Measurements from ENCODE around the gene ITPR3.

The ITPR3 gene

DNA sequence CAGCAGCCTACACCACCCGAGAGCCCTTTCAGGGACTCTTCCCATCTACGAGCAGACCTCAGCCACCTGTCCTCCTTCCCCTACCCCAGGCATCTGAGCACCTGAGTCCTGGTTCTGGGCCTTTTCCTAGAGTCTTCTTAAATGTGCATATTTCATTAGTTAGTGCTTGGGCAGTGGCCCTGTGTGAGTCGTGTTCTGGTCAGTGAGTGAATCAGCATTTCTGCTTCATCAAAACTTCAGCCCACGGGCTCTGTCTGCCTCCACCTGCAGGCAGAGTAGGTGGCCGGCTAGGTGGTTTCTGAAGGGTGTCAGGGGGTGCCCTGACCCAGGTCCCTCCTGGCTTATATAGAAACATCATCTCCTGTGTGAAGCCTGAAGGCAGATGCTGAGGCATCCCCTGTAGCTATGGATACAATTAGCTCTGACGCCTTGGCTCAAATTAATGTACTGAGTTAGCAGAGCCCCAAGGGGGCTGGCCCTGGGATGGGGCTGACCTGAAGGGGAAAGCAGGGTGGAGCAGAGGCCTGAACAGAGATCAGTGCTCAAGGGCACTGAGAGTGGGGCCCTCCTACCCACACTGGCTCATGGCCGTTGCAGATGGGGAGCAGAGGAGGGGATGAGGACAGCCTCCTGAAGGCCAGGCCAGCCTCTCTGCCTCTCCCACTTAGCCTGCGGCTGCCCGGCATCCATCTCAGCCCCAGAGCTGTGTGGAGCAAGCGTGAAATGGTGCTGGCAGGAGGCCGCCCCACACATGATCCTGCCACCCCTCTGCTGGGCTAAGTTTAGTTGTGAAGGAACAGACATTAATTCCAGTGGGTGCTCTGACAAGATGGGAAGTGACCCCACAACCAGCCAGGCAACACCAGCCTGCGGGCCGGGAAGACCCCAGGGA, 111.9 kb downstream of the ITPR3 start:
- Histone ChIP-seq H3K4me2 (no peak overlapping the region), H4K20me1 (no peaks in the 10 kb centered on the region), H3K4me1 (peaks cover 35% of the 10 kb centered on the region), H3K9ac (no peak overlapping the region), H3K27ac (no peak overlapping the region), H3K27me3 (no peaks in the 10 kb centered on the region), H3K36me3 (no peaks in the 10 kb centered on the region), H3K9me3 (no peaks in the 10 kb centered on the region), H3K4me3 (no peak overlapping the region)
- TF ChIP-seq Cebpa-rat (IDR thresholded peaks at IDR 0.05): no peak

DNA sequence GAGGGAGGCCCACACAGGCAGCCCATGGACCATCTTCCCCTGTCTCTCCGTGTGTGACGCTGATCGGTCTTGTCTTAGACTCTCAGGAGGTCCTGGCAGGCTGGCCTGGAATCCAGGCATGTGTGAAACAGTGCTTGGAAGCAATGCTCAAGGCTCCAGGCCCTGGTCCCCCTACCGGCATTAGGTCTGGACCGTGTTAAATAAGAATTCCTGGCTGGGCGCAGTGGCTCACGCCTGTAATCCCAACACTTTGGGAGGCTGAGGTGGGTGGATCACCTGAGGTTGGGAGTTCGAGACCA, 112.5 kb downstream of the ITPR3 start:
- Histone ChIP-seq H4K20me1 (no peaks in the 10 kb centered on the region), H3K4me2 (no peak overlapping the region), H3K4me1 (peaks cover 29% of the 10 kb centered on the region), H3K36me3 (no peaks in the 10 kb centered on the region), H3K27ac (no peak overlapping the region), H3K4me3 (no peak overlapping the region), H3K9me3 (no peaks in the 10 kb centered on the region), H3K27me3 (no peaks in the 10 kb centered on the region), H3K9ac (no peak overlapping the region)
- no peak for TF ChIP-seq Cebpa-rat (IDR thresholded peaks at IDR 0.05)

DNA sequence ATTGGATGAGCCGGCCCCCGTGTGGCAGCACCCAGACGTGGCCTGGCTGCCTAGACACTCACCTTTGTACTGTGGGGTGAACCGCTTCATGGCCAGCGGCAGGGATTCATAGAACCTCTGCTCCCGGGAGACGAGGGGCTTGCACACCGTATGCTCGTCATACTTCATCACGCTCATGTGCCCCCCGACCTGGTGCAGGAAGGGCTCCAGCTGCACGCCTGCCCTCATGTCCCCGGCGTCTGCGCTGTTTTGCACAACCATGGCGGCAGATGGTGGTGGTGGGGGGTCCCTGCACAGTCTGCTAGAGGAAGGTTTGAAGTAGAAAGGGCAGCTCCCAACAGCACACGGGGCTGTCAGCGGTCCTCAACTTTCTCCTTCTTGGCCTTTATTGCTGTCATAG, 114.1 kb downstream of the ITPR3 start:
- no peaks in the 10 kb centered on the region for H3K27me3 ChIP-seq
- H3K36me3 ChIP-seq: no peaks in the 10 kb centered on the region
- peak overlapping the region; percentile 24 for H3K4me2 ChIP-seq
- H3K4me1 ChIP-seq: peaks cover 22% of the 10 kb centered on the region
- no peak overlapping the region for H3K27ac ChIP-seq
- no peaks in the 10 kb centered on the region for H4K20me1 ChIP-seq
- H3K9me3 ChIP-seq: no peaks in the 10 kb centered on the region
- no peak for TF ChIP-seq Cebpa-rat (IDR thresholded peaks at IDR 0.05)
- no peak overlapping the region for H3K9ac ChIP-seq
- no peak overlapping the region for H3K4me3 ChIP-seq

DNA sequence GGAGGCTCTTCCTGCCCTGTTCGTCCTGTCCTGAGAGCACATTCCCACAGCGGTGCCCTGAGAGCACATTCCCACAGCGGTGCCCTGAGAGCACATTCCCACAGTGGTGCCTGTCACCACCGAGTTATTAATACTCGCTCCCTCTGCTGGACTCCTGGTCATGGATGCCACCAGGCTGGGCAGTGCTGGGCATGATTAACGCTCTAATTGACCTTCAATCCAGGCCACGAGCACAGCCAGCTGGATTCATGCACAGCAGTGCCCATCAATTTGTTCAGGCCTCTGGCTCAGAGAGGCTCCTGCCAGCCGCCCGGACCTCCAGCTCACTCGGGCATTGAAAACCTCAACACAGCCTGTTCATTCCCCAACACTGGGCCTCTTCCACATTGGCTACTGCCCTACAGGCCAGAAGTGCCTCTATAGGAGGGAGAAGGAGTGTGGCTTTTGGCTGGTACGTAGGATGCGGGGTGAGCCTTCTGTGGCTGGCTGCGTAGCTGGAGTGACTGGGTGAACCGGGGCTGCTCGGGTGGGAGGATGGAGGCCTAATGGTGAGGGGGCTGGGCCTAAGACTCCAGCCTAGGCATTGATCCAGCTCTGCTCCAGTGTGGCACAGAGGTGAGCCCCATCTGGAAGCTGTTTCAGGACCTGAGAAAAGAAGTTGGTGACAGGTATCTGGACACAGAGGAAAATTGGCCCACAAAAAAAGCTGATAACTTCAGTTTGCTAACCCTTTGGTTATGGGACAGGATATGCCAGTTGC, 116.3 kb downstream of the ITPR3 start:
- no peaks in the 10 kb centered on the region for H4K20me1 ChIP-seq
- H3K27ac ChIP-seq: no peak overlapping the region
- peaks cover 14% of the 10 kb centered on the region for H3K4me1 ChIP-seq
- H3K36me3 ChIP-seq: no peaks in the 10 kb centered on the region
- no peak for TF ChIP-seq Cebpa-rat (IDR thresholded peaks at IDR 0.05)
- H3K9ac ChIP-seq: no peak overlapping the region
- no peaks in the 10 kb centered on the region for H3K27me3 ChIP-seq
- H3K4me2 ChIP-seq: no peak overlapping the region
- H3K9me3 ChIP-seq: no peaks in the 10 kb centered on the region
- H3K4me3 ChIP-seq: no peak overlapping the region

DNA sequence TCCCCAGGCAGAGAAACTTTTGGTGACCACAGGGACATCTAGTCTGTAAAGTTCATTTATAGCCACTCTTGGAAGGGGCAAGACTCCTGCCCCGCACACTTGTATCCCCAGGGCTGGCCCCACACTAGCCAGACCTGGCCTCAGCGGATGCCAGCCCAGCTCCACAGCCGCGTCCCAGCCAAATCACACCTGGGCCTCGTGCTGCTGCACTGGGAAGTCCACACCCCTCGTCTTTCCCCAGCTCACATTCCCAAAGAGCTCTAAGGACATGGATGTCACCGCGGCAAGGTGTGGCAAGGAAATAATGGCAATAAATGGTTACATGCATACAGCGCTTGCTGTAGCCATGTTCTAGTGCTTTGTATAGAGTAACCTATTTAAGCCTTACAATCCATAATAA, 117.0 kb downstream of the ITPR3 start:
- no peak overlapping the region for H3K4me3 ChIP-seq
- H3K4me1 ChIP-seq: peaks cover 14% of the 10 kb centered on the region
- H3K9me3 ChIP-seq: no peaks in the 10 kb centered on the region
- no peak for TF ChIP-seq Cebpa-rat (IDR thresholded peaks at IDR 0.05)
- H3K9ac ChIP-seq: no peak overlapping the region
- H3K4me2 ChIP-seq: no peak overlapping the region
- no peak overlapping the region for H3K27ac ChIP-seq
- H3K27me3 ChIP-seq: no peaks in the 10 kb centered on the region
- H3K36me3 ChIP-seq: no peaks in the 10 kb centered on the region
- H4K20me1 ChIP-seq: no peaks in the 10 kb centered on the region

DNA sequence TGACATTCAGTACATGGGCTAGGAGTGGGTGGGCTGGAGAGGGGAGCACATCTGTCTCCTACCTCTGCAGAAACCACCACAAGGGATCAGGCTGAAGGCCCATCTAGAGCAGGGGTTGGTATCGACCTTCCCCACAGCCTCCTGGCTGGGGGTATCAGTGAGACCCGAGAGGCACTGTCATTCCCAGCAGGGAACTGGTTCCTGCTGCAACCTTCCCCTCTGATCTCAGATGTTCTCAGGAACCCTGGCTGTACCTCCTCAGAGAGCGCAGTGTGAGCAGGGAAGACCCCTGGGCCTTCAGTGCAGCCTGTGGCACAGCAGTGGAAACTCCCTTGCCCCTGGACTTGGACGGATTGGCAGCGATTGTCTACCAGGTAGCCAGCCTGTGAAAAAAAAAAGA, 117.8 kb downstream of the ITPR3 start:
- no peak overlapping the region for H3K4me2 ChIP-seq
- no peak overlapping the region for H3K4me3 ChIP-seq
- no peak for TF ChIP-seq Cebpa-rat (IDR thresholded peaks at IDR 0.05)
- no peaks in the 10 kb centered on the region for H4K20me1 ChIP-seq
- no peak overlapping the region for H3K27ac ChIP-seq
- H3K4me1 ChIP-seq: peaks cover 14% of the 10 kb centered on the region
- H3K9me3 ChIP-seq: no peaks in the 10 kb centered on the region
- no peaks in the 10 kb centered on the region for H3K36me3 ChIP-seq
- H3K9ac ChIP-seq: no peak overlapping the region
- no peaks in the 10 kb centered on the region for H3K27me3 ChIP-seq

DNA sequence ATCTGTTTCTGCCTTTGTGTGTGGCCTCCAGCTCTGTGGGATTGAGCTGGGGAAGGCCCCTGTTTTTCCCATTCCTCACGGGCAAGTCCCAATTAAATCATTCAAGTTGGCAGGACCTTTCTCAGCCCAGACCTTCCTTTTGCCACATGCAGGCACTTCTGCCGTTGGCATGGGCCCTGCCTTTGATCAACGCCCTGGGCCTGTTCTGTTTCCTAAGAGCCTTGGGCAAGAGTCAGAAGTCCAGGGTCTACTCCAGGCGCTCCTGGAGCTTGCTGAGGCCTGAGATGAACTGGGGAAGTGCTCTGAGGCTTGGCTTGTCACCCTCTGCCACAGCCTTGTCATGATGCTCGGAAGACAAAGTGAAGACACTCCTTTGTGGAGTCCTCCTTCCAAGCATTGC, 118.4 kb downstream of the ITPR3 start:
- Histone ChIP-seq H3K4me2 (no peak overlapping the region), H3K9me3 (no peaks in the 10 kb centered on the region), H3K36me3 (no peaks in the 10 kb centered on the region), H3K4me1 (peaks cover 12% of the 10 kb centered on the region), H4K20me1 (no peaks in the 10 kb centered on the region), H3K27me3 (no peaks in the 10 kb centered on the region), H3K27ac (no peak overlapping the region), H3K9ac (no peak overlapping the region), H3K4me3 (no peak overlapping the region)
- TF ChIP-seq Cebpa-rat (IDR thresholded peaks at IDR 0.05): no peak

DNA sequence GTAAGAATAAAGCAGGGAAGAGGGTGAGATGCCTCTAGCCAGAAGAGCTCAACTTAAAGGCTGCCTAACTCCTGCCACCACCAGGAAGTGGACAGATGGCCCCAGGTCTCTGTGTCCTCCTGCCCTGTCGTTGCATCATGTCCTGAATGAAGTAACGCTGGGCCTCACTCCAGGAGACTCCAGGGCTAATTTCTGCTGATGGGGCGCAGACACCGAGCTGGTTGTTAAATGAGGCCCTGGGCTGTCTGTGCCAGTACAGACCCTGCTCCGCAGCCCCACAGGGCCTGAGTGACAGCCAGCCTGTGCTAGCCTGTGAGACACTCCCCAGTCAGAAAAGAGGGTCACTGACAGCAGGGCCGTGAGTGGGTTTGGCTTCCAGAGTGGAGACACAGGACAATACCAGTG, 119.1 kb downstream of the ITPR3 start:
- Histone ChIP-seq H3K4me2 (no peak overlapping the region), H3K9me3 (no peaks in the 10 kb centered on the region), H3K36me3 (no peaks in the 10 kb centered on the region), H3K4me1 (peaks cover 9% of the 10 kb centered on the region), H3K27ac (no peak overlapping the region), H3K27me3 (no peaks in the 10 kb centered on the region), H3K9ac (no peak overlapping the region), H4K20me1 (no peaks in the 10 kb centered on the region), H3K4me3 (no peak overlapping the region)
- TF ChIP-seq Cebpa-rat (IDR thresholded peaks at IDR 0.05): no peak

DNA sequence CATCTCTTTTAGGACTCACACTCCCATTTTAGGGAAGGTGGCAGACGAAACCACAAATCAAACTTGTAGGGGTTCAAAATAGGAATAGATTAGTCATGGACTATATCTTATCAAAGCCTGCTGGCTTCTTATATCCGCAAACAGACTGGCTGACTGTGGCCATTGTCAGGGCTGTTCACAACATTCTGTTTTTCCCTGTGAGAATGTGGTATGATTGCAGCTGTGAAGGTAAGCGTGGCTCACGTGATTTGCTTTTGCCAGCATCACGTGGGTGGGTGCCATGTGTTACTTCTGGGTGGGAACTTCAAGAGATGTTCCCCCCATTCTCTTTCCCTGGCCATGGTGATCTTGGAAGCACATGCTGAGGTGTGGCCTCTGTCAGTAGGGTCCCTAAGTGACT, 119.7 kb downstream of the ITPR3 start:
- Histone ChIP-seq H3K9ac (no peak overlapping the region), H3K4me2 (no peak overlapping the region), H3K4me3 (no peak overlapping the region), H4K20me1 (no peaks in the 10 kb centered on the region), H3K27ac (no peak overlapping the region), H3K36me3 (no peaks in the 10 kb centered on the region), H3K27me3 (no peaks in the 10 kb centered on the region), H3K9me3 (no peaks in the 10 kb centered on the region), H3K4me1 (peaks cover 8% of the 10 kb centered on the region)
- no peak for TF ChIP-seq Cebpa-rat (IDR thresholded peaks at IDR 0.05)

DNA sequence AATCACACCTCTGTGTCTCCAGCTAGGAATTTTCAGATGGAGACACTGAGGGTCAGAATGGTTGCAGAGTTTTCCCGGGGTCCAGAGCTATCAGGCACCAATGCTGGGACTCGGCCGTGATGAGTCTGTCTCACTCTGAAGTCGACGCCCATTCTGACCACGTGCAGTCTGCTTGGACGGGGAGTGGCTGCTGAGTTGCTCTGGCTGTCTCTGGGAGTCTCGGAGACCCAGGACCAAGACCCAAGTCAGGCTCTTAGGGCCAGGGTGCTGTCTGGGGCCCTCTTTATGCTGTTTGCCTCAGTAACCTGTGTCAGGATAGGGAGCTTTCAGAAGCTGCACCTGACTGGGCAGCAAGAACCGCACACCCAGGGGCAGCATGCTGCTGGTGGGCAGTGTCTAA, 121.0 kb downstream of the ITPR3 start:
- Histone ChIP-seq H3K27ac (no peak overlapping the region), H3K27me3 (no peaks in the 10 kb centered on the region), H3K9ac (no peak overlapping the region), H3K4me1 (peaks cover 17% of the 10 kb centered on the region), H3K4me3 (no peak overlapping the region), H3K36me3 (no peaks in the 10 kb centered on the region), H3K4me2 (no peak overlapping the region), H4K20me1 (no peaks in the 10 kb centered on the region), H3K9me3 (no peaks in the 10 kb centered on the region)
- no peak for TF ChIP-seq Cebpa-rat (IDR thresholded peaks at IDR 0.05)

Data from BLaER1 (cell line).